ENCODE measurements around the gene MAP4K4. TPM values are rescaled to one million over a fixed set of nuclear protein-coding genes. Genes with fewer than 3 reads are reported as not detected.
A peak's percentile ranks its signal among the peaks of the same experiment; 100 is the strongest.

MAP4K4 gene
- total and polyA plus RNA-seq, 2 of the 13 experiments (the other 11 are each of a cell fraction or from before 2014, with no cell fraction given): 105 to 264 TPM

DNA sequence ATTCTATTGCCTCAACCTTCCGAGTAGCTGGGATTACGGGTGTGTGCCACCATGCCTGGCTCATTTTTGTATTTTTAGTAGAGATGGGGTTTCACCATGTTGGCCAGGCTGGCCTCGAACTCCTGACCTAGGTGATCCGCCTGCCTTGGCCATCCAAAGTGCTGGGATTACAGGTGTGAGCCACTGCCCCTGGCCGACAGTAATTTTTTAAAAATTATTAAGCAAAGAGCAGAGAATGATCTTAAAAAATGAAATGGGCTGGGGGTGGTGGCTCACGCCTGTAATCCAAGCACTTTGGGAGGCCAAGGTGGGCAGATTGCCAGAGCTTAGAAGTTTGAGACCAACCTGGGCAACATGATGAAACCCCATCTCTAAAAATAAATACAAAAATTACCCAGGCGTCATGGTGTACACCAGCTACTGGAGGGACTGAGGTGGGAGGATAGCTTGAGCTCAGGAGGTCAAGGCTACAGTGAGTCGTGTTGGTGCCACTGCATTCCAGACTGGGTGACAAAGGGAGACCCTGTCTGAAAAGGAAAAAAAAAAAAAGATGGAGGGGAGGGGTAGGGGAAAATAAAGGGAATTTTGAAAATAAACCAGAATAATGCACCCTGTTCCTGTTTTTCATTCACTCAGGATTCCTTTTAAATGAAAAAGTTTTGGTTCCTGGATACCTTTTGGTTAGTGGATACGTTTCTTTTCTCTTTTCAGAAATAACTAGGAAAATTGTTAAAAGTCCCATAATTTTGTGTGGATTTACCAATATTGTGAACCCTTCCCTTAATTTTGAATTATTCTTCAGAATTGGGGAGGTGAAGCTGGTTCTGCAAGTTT is 33.9 kb downstream of the MAP4K4 start (continued):
- TF ChIP-seq NR3C1 (CRISPR knock-in tag; IDR thresholded peaks at IDR 0.05) (no peak), PAF1 (CRISPR knock-in tag; IDR thresholded peaks at IDR 0.05) (no peak), SRF (IDR thresholded peaks at IDR 0.05; ENCODE audit: low read depth, low read length) (no peak), TAF1 (CRISPR knock-in tag; IDR thresholded peaks at IDR 0.05) (no peak), RELA (CRISPR knock-in tag; IDR thresholded peaks at IDR 0.05) (no peak), SMAD1 (CRISPR knock-in tag; IDR thresholded peaks at IDR 0.05; ENCODE audit: borderline replicate concordance, low read depth) (no peak), ATM (IDR thresholded peaks at IDR 0.05; ENCODE audit: borderline replicate concordance) (no peak), ZSCAN12 (CRISPR knock-in tag; IDR thresholded peaks at IDR 0.05) (no peak), GATAD1 (CRISPR knock-in tag; IDR thresholded peaks at IDR 0.05) (no peak), ZFX (CRISPR knock-in tag; IDR thresholded peaks at IDR 0.05; ENCODE audit: low read depth) (no peak), PITX1 (CRISPR knock-in tag; IDR thresholded peaks at IDR 0.05) (peak; percentile 83; the same call in 1 of the 2 replicates), ETV6 (CRISPR knock-in tag; conservative IDR thresholded peaks at IDR 0.05) (no peak), DMAP1 (CRISPR knock-in tag; IDR thresholded peaks at IDR 0.05) (no peak), ZMAT3 (CRISPR knock-in tag; conservative IDR thresholded peaks at IDR 0.05) (no peak), SETDB1 (CRISPR knock-in tag; IDR thresholded peaks at IDR 0.05; ENCODE audit: borderline replicate concordance) (no peak), ZNF550 (CRISPR knock-in tag; IDR thresholded peaks at IDR 0.05; ENCODE audit: borderline replicate concordance) (no peak), ZNF431 (CRISPR knock-in tag; IDR thresholded peaks at IDR 0.05; ENCODE audit: borderline replicate concordance, low read depth) (no peak), ZBTB38 (CRISPR knock-in tag; IDR thresholded peaks at IDR 0.05) (no peak), EP300 (IDR thresholded peaks at IDR 0.05; ENCODE audit: low read depth in 2 of 2, low read length in 2 of 2) (peak; percentile 79 to 92; a peak in 3 of 4 replicates), EP300 (CRISPR knock-in tag; IDR thresholded peaks at IDR 0.05; ENCODE audit: borderline replicate concordance) (peak; percentile 73; the same call in 1 of the 2 replicates)
- TF ChIP-seq, protein P1, sequence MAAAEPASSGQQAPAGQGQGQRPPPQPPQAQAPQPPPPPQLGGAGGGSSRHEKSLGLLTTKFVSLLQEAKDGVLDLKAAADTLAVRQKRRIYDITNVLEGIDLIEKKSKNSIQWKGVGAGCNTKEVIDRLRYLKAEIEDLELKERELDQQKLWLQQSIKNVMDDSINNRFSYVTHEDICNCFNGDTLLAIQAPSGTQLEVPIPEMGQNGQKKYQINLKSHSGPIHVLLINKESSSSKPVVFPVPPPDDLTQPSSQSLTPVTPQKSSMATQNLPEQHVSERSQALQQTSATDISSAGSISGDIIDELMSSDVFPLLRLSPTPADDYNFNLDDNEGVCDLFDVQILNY (CRISPR knock-in tag; conservative IDR thresholded peaks at IDR 0.05): no peak
- TF ChIP-seq, protein P2, sequence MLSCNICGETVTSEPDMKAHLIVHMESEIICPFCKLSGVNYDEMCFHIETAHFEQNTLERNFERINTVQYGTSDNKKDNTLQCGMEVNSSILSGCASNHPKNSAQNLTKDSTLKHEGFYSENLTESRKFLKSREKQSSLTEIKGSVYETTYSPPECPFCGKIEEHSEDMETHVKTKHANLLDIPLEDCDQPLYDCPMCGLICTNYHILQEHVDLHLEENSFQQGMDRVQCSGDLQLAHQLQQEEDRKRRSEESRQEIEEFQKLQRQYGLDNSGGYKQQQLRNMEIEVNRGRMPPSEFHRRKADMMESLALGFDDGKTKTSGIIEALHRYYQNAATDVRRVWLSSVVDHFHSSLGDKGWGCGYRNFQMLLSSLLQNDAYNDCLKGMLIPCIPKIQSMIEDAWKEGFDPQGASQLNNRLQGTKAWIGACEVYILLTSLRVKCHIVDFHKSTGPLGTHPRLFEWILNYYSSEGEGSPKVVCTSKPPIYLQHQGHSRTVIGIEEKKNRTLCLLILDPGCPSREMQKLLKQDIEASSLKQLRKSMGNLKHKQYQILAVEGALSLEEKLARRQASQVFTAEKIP (CRISPR knock-in tag; IDR thresholded peaks at IDR 0.05; ENCODE audit: borderline replicate concordance): no peak
- TF ChIP-seq, protein P3, sequence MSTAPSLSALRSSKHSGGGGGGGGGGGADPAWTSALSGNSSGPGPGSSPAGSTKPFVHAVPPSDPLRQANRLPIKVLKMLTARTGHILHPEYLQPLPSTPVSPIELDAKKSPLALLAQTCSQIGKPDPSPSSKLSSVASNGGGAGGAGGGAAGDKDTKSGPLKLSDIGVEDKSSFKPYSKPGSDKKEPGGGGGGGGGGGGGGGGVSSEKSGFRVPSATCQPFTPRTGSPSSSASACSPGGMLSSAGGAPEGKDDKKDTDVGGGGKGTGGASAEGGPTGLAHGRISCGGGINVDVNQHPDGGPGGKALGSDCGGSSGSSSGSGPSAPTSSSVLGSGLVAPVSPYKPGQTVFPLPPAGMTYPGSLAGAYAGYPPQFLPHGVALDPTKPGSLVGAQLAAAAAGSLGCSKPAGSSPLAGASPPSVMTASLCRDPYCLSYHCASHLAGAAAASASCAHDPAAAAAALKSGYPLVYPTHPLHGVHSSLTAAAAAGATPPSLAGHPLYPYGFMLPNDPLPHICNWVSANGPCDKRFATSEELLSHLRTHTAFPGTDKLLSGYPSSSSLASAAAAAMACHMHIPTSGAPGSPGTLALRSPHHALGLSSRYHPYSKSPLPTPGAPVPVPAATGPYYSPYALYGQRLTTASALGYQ (CRISPR knock-in tag; IDR thresholded peaks at IDR 0.05): peak; percentile 61; the same call in 1 of the 2 replicates
- TF ChIP-seq, protein P4, sequence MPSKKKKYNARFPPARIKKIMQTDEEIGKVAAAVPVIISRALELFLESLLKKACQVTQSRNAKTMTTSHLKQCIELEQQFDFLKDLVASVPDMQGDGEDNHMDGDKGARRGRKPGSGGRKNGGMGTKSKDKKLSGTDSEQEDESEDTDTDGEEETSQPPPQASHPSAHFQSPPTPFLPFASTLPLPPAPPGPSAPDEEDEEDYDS (CRISPR knock-in tag; IDR thresholded peaks at IDR 0.05): no peak
